Type B pancreatic cell (in vitro differentiated cells): ENCODE measurements around the gene HINFP. TPM values are rescaled to one million over a fixed set of nuclear protein-coding genes. Genes with fewer than 3 reads are reported as not detected.
"Not testable (repeated sequence)": the region's sequence is repeated elsewhere in the genome, so short reads cannot be mapped to it uniquely, and the experiment has no call there.

ENCODE experiments used
- DNase-seq: peaks from one replicate; pipeline ENCODE4 v3.0.0; 2021; ENCODE audit warnings: mixed read lengths; ENCODE audit not compliant: unreplicated experiment; ENCODE audit errors: extremely low spot score
- H3K27ac Mint-ChIP-seq: 2 replicates; pipeline ENCODE4 v1.8.0; 2021; ENCODE audit warnings: mild to moderate bottlenecking, mixed read lengths
- H3K27me3 Mint-ChIP-seq: 2 replicates; pipeline ENCODE4 v1.8.0; 2021; ENCODE audit warnings: mixed read lengths
- H3K36me3 Mint-ChIP-seq: 2 replicates; pipeline ENCODE4 v1.8.0; 2021; ENCODE audit warnings: mixed read lengths
- H3K4me1 Mint-ChIP-seq: one replicate; pipeline ENCODE4 v1.8.0; 2021; ENCODE audit warnings: mixed read lengths; ENCODE audit not compliant: unreplicated experiment
- H3K4me3 Mint-ChIP-seq: 2 replicates; pipeline ENCODE4 v1.8.0; 2021; ENCODE audit warnings: mild to moderate bottlenecking, mixed read lengths
- H3K9me3 Mint-ChIP-seq: 2 replicates; pipeline ENCODE4 v1.8.0; 2021; ENCODE audit warnings: mixed read lengths
- CTCF ChIP-seq: fragments of 200-600 bp; sonication (generic); conservative IDR thresholded peaks from 2 replicates; pipeline ENCODE4 v1.5.0; 2021; ENCODE audit warnings: antibody characterized with exemption, mild to moderate bottlenecking
- total RNA-seq: library from RNA; stranded (reverse); gene quantifications from 2 replicates; pipeline ENCODE4 v1.2.1, GENCODE V29; 2021; ENCODE audit warnings: low replicate concordance

HINFP gene
- total RNA-seq, 1 donor from 2014 or later: 33.0 TPM

DNA sequence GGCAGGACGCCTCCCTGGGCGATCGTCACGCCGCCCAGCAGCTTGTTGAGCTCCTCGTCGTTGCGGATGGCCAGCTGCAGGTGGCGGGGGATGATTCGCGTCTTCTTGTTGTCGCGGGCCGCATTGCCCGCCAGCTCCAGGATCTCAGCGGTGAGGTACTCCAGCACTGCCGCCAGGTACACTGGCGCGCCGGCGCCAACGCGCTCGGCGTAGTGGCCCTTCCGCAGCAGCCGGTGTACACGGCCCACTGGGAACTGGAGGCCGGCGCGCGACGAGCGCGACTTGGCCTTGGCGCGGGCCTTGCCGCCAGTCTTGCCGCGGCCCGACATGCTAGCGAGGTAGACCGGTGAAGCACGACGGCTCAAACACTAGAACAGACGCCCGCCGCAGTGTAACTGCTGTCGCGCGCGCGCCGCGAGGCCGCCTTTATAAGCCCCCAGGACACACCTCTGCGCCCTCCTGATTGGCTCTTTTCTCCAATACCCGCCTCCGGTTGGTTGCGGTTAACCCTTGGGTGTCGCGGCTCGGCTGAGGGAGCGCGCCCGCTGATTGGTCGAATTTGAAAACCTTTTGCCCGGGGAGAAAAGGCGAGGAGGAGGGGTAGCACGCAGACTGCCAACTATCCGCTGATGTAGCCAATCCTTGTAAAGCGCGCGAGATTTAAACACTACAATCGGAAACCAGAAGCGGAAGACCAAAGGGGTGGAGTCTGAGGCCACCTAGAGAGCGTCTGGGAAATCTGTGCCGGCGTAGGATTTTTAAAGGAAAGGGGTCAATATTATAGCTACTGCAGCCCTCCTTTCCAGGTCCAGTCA lies 26.1 kb upstream of the HINFP start:
- no peaks in the 10 kb centered on the region for H3K27me3 Mint-ChIP-seq
- DNase-seq: peak; percentile 98
- peak overlapping the region; percentile 93 for H3K4me3 Mint-ChIP-seq
- H3K36me3 Mint-ChIP-seq: peaks cover 33% of the 10 kb centered on the region
- H3K4me1 Mint-ChIP-seq: peaks cover 29% of the 10 kb centered on the region
- H3K27ac Mint-ChIP-seq: peak overlapping the region; percentile 76
- TF ChIP-seq CTCF: peak; percentile 47
- no peaks in the 10 kb centered on the region for H3K9me3 Mint-ChIP-seq

GRCh38 chr11:119099711-119100110 lies 21.7 kb upstream of the HINFP start:
- no peak for TF ChIP-seq CTCF
- no peak for DNase-seq
- peaks cover 27% of the 10 kb centered on the region for H3K4me1 Mint-ChIP-seq
- peak overlapping the region; percentile 99 for H3K27ac Mint-ChIP-seq
- peaks cover 21% of the 10 kb centered on the region for H3K36me3 Mint-ChIP-seq
- H3K4me3 Mint-ChIP-seq: peak overlapping the region; percentile 92
- no peaks in the 10 kb centered on the region for H3K27me3 Mint-ChIP-seq
- H3K9me3 Mint-ChIP-seq: no peaks in the 10 kb centered on the region

DNA sequence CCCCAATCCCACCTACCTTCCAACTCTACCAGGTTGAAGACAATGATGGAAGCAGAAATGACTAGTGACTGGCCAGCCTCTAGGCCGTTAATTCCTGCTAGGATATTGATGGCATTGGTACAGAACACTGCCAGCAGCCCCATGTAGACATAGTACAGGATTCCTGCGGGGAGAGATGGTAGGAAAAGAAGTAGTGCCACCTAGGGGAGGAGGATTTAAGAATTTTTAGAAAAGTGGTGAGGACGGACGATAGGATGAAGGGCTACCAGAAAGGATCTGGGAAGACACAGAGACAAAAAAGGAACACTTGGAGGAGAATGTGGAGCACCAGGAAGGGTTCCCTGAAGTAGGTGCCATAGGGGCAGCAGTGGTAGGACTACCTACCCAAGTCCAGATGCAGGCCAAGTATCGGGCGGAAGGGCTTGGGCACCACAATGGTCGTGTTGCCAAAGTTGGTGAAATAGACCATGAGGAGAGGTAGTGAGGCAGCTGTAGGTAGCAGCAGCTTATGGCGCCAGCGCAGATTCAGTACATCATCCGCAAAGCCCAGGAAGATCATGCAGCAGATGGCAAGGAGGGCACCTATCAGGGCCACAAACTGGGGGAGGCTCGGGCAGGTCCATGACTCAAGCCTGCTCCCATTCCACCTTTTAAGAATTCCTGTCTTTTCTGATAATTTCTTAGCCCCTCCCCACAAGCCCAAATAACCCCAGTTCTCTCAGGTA lies 21.0 kb upstream of the HINFP start:
- no peaks in the 10 kb centered on the region for H3K27me3 Mint-ChIP-seq
- H3K27ac Mint-ChIP-seq: peak overlapping the region; percentile 99
- peak; percentile 49 for TF ChIP-seq CTCF
- H3K36me3 Mint-ChIP-seq: peaks cover 19% of the 10 kb centered on the region
- H3K9me3 Mint-ChIP-seq: no peaks in the 10 kb centered on the region
- H3K4me1 Mint-ChIP-seq: peaks cover 25% of the 10 kb centered on the region
- peak overlapping the region; percentile 92 for H3K4me3 Mint-ChIP-seq
- no peak for DNase-seq

- peak overlapping the region; percentile 99 for H3K27ac Mint-ChIP-seq
- H3K4me3 Mint-ChIP-seq: peak overlapping the region; percentile 92
- no peaks in the 10 kb centered on the region for H3K9me3 Mint-ChIP-seq
- no peak for DNase-seq
- peak; percentile 60 for TF ChIP-seq CTCF
- H3K4me1 Mint-ChIP-seq: peaks cover 26% of the 10 kb centered on the region
- H3K27me3 Mint-ChIP-seq: no peaks in the 10 kb centered on the region
- H3K36me3 Mint-ChIP-seq: peaks cover 17% of the 10 kb centered on the region
Observed at GRCh38 chr11:119100994-119101758, 20.2 kb upstream of the HINFP start.

GRCh38 chr11:119101759-119102423 lies 19.5 kb upstream of the HINFP start, which contains the start of gene DPAGT1:
TSS of gene DPAGT1 (minus strand) at chr11:119101853. CDS start at chr11:119101655, 198 bp downstream.
- H3K36me3 Mint-ChIP-seq: peaks cover 12% of the 10 kb centered on the region
- peak within 1 kb of the TSS; percentile 92 for H3K4me3 Mint-ChIP-seq
- H3K27me3 Mint-ChIP-seq: no peaks in the 10 kb centered on the region
- DNase-seq: peak; percentile 87
- no peaks in the 10 kb centered on the region for H3K9me3 Mint-ChIP-seq
- peak within 1 kb of the TSS; percentile 99 for H3K27ac Mint-ChIP-seq
- TF ChIP-seq CTCF: no peak
- H3K4me1 Mint-ChIP-seq: peaks cover 33% of the 10 kb centered on the region

GRCh38 chr11:119103161-119103664 lies 18.2 kb upstream of the HINFP start:
- H3K36me3 Mint-ChIP-seq, H3K9me3 Mint-ChIP-seq, DNase-seq, H3K27me3 Mint-ChIP-seq: not testable (repeated sequence)
- peaks cover 36% of the 10 kb centered on the region for H3K4me1 Mint-ChIP-seq
- H3K4me3 Mint-ChIP-seq: peak overlapping the region; percentile 92
- peak overlapping the region; percentile 99 for H3K27ac Mint-ChIP-seq
